T-cell (primary cell): ENCODE results near the gene CAMK2A. TPM values are rescaled to one million over a fixed set of nuclear protein-coding genes. Genes with fewer than 3 reads are reported as not detected.

Experiments used
- ATAC-seq, 4 experiments: fragments of 200-7000 bp in 3 of 4; fragments of 150-1000 bp in 1 of 4; cut with Tn5 transposase; replicated peaks in 1 of 4; 1 replicate in 3 of 4; 2 replicates in 1 of 4; pipeline ENCODE4 v1.10.0; 2021; ENCODE audit warnings: moderate library complexity in 3 of 4, mild to moderate bottlenecking in 2 of 4, moderate number of reproducible peaks in 1 of 4
- CTCF ChIA-PET, 2 donors: fragments of 300-600 bp; sonication (Branson Sonifier 250); formaldehyde crosslinking; loops; one replicate each; lab custom pipeline; 2022; ENCODE audit warnings: antibody characterized with exemption in 2 of 2; lab: Charles Lee
- POLR2A ChIA-PET, 2 donors: fragments of 300-600 bp; sonication (Branson Sonifier 250); formaldehyde crosslinking; loops; one replicate each; lab custom pipeline; 2022; ENCODE audit warnings: antibody characterized with exemption in 2 of 2; lab: Charles Lee
- DNase-seq, 35 experiments: peaks; one replicate each; pipeline versions ENCODE4 v3.0.0 to v3.0.0-alpha.2; 2013 to 2023
- H3K27ac ChIP-seq: one replicate; pipeline ENCODE4 v1.5.1; 2013; ENCODE audit warnings: low read length
- H3K27me3 ChIP-seq, 2 experiments: replicated peaks in 1 of 2; 1 replicate in 1 of 2; 2 replicates in 1 of 2; pipeline versions ENCODE4 v1.6.1 to v1.7.0; 2013; ENCODE audit warnings: low read length in 1 of 2, mixed read lengths in 1 of 2; ENCODE audit not compliant: control insufficient read depth in 2 of 2, insufficient read depth in 2 of 2; ENCODE audit errors: extremely low read depth in 1 of 2
- H3K36me3 ChIP-seq, 2 donors: 1 replicate in 1 of 2; 2 replicates in 1 of 2; pipeline versions ENCODE4 v1.6.1 to v1.7.0; 2013; ENCODE audit warnings: low read length in 1 of 2; ENCODE audit not compliant: control insufficient read depth in 2 of 2, insufficient read depth in 1 of 2; ENCODE audit errors: extremely low read depth in 1 of 2
- H3K4me1 ChIP-seq, 2 experiments: 1 replicate in 1 of 2; 2 replicates in 1 of 2; pipeline versions ENCODE4 v1.6.1 to v1.7.0; 2013; ENCODE audit warnings: low read length in 2 of 2, mixed read lengths in 1 of 2; ENCODE audit not compliant: insufficient read depth in 2 of 2, control insufficient read depth in 1 of 2; ENCODE audit errors: extremely low read depth in 1 of 2
- H3K4me3 ChIP-seq, 2 donors: 1 replicate in 1 of 2; 2 replicates in 1 of 2; pipeline versions ENCODE4 v1.5.1 to v1.7.0; 2013; ENCODE audit warnings: mild to moderate bottlenecking in 2 of 2, low read length in 1 of 2, moderate library complexity in 1 of 2; ENCODE audit not compliant: control insufficient read depth in 1 of 2; ENCODE audit errors: extremely low read depth in 1 of 2
- H3K9me3 ChIP-seq: 2 replicates; pipeline ENCODE4 v1.7.0; 2013
- H3K27ac Mint-ChIP-seq, 2 donors: one replicate each; pipeline ENCODE4 v1.8.0; 2020 to 2021; ENCODE audit warnings: mild to moderate bottlenecking in 2 of 2, mixed read lengths in 2 of 2
- H3K27me3 Mint-ChIP-seq, 2 donors: one replicate each; pipeline ENCODE4 v1.8.0; 2021 to 2022; ENCODE audit warnings: mixed read lengths in 2 of 2
- H3K36me3 Mint-ChIP-seq: one replicate; pipeline ENCODE4 v1.8.0; 2021; ENCODE audit warnings: mixed read lengths
- H3K4me1 Mint-ChIP-seq, 3 donors: one replicate each; pipeline ENCODE4 v1.8.0; 2020 to 2022; ENCODE audit warnings: mixed read lengths in 3 of 3, mild to moderate bottlenecking in 1 of 3
- H3K4me3 Mint-ChIP-seq, 3 donors: one replicate each; pipeline ENCODE4 v1.8.0; 2020 to 2022; ENCODE audit warnings: mild to moderate bottlenecking in 3 of 3, mixed read lengths in 3 of 3, moderate library complexity in 3 of 3
- H3K9me3 Mint-ChIP-seq, 3 donors: one replicate each; pipeline ENCODE4 v1.8.0; 2020 to 2022; ENCODE audit warnings: mixed read lengths in 3 of 3
- WGBS: methylation state at CpG from one replicate; pipeline ENCODE4 v1.1.5; 2013; ENCODE audit warnings: missing lambda C conversion rate; ENCODE audit not compliant: insufficient coverage; 5-methylcytosine and 5-hydroxymethylcytosine counted together
- total RNA-seq, 35 experiments: library from RNA in 6 of 35; stranded (reverse) in 6 of 35; fragments of 120-200 nt in 1 of 35; gene quantifications; one replicate each; pipeline versions ENCODE4 v1.2.1 to v1.2.4 and lab custom pipeline; 2013 to 2026

The CAMK2A gene
- total RNA-seq, 5 donors from 2014 or later (not counting 1 experiment from before 2014, with no cell fraction given) = not detected

- Histone ChIP-seq H3K4me3 (no peak overlapping the region), H3K27ac (no peak overlapping the region), H3K9me3 (no peaks in the 10 kb centered on the region), H3K27me3 (peaks cover 0 to 17% of the 10 kb centered on the region in 2 experiments), H3K4me1 (no peaks in the 10 kb centered on the region), H3K36me3 (no peaks in the 10 kb centered on the region)
- no peak for ATAC-seq
- no peaks in the 10 kb centered on the region for H3K9me3 Mint-ChIP-seq
- H3K4me3 Mint-ChIP-seq = no peak overlapping the region
- H3K4me1 Mint-ChIP-seq = no peaks in the 10 kb centered on the region
- H3K36me3 Mint-ChIP-seq = no peaks in the 10 kb centered on the region
- ChIA-PET POLR2A (no interaction called here), CTCF (no interaction called here)
- H3K27me3 Mint-ChIP-seq = peaks cover 2 to 3% of the 10 kb centered on the region in 2 donors
- no peak overlapping the region for H3K27ac Mint-ChIP-seq
- 82% methylated on average over 6 of the region's 7 CpGs for whole genome bisulfite sequencing
- no peak for DNase-seq
Measured at GRCh38 chr5:150244209-150244608, 45.4 kb downstream of the CAMK2A start.

GRCh38 chr5:150243590-150243989 is 46.0 kb downstream of the CAMK2A start:
- no CpG with 5 or more reads among the region's 4 CpGs for WGBS
- CTCF ChIA-PET = no interaction called here
- ATAC-seq (no peak), DNase-seq (no peak)
- no peaks in the 10 kb centered on the region for H3K36me3 ChIP-seq
- Mint-ChIP-seq H3K36me3 (no peaks in the 10 kb centered on the region), H3K9me3 (no peaks in the 10 kb centered on the region), H3K4me1 (no peaks in the 10 kb centered on the region), H3K27ac (no peak overlapping the region), H3K27me3 (peaks cover 2 to 3% of the 10 kb centered on the region in 2 donors), H3K4me3 (no peak overlapping the region)
- no peak overlapping the region for H3K27ac ChIP-seq
- no peaks in the 10 kb centered on the region for H3K9me3 ChIP-seq
- POLR2A ChIA-PET = no interaction called here
- H3K27me3 ChIP-seq = peaks cover 0 to 13% of the 10 kb centered on the region in 2 experiments
- no peak overlapping the region for H3K4me3 ChIP-seq
- no peaks in the 10 kb centered on the region for H3K4me1 ChIP-seq

GRCh38 chr5:150242251-150242894 is 47.2 kb downstream of the CAMK2A start:
- H3K27ac Mint-ChIP-seq = no peak overlapping the region
- DNase-seq (no peak), ATAC-seq (no peak)

GRCh38 chr5:150241298-150242160 is 48.0 kb downstream of the CAMK2A start:
- DNase-seq = no peak
- no peaks in the 10 kb centered on the region for H3K4me1 ChIP-seq
- 67% methylated on average over 10 of the region's 14 CpGs for WGBS
- no peak overlapping the region for H3K27ac ChIP-seq
- peaks cover 0 to 13% of the 10 kb centered on the region in 2 experiments for H3K27me3 ChIP-seq
- ChIA-PET POLR2A (no interaction called here), CTCF (no interaction called here)
- Mint-ChIP-seq H3K9me3 (no peaks in the 10 kb centered on the region), H3K27me3 (peaks cover 2 to 3% of the 10 kb centered on the region in 2 donors), H3K4me3 (no peak overlapping the region), H3K4me1 (no peaks in the 10 kb centered on the region), H3K36me3 (no peaks in the 10 kb centered on the region), H3K27ac (no peak overlapping the region)
- H3K4me3 ChIP-seq = no peak overlapping the region
- ATAC-seq = no peak
- no peaks in the 10 kb centered on the region for H3K36me3 ChIP-seq
- H3K9me3 ChIP-seq = no peaks in the 10 kb centered on the region

More at GRCh38 chr5:150242251-150242894, 47.2 kb downstream of the CAMK2A start:
- Mint-ChIP-seq H3K4me3 (no peak overlapping the region), H3K4me1 (no peaks in the 10 kb centered on the region), H3K9me3 (no peaks in the 10 kb centered on the region), H3K27me3 (peaks cover 2 to 3% of the 10 kb centered on the region in 2 donors), H3K36me3 (no peaks in the 10 kb centered on the region)
- peaks cover 0 to 13% of the 10 kb centered on the region in 2 experiments for H3K27me3 ChIP-seq
- H3K36me3 ChIP-seq = no peaks in the 10 kb centered on the region
- H3K4me3 ChIP-seq = no peak overlapping the region
- H3K9me3 ChIP-seq = no peaks in the 10 kb centered on the region
- WGBS = 87% methylated on average over 8 of the region's 11 CpGs
- ChIA-PET CTCF (no interaction called here), POLR2A (no interaction called here)
- H3K27ac ChIP-seq = no peak overlapping the region
- H3K4me1 ChIP-seq = no peaks in the 10 kb centered on the region

GRCh38 chr5:150239794-150240122 is 49.8 kb downstream of the CAMK2A start:
- Histone ChIP-seq H3K4me1 (no peaks in the 10 kb centered on the region), H3K27ac (no peak overlapping the region), H3K9me3 (no peaks in the 10 kb centered on the region), H3K36me3 (no peaks in the 10 kb centered on the region), H3K27me3 (peaks cover 0 to 4% of the 10 kb centered on the region in 2 experiments), H3K4me3 (no peak overlapping the region)
- WGBS = 84% methylated on average over 7 of the region's 7 CpGs
- Mint-ChIP-seq H3K4me1 (no peaks in the 10 kb centered on the region), H3K27me3 (peaks cover 0 to 2% of the 10 kb centered on the region in 2 donors), H3K4me3 (no peak overlapping the region), H3K36me3 (no peaks in the 10 kb centered on the region), H3K9me3 (no peaks in the 10 kb centered on the region), H3K27ac (no peak overlapping the region)
- POLR2A ChIA-PET = no interaction called here
- ATAC-seq (no peak), DNase-seq (no peak)
- CTCF ChIA-PET = no interaction called here

GRCh38 chr5:150239099-150239793 is 50.3 kb downstream of the CAMK2A start:
- Histone ChIP-seq H3K27me3 (peaks cover 0 to 2% of the 10 kb centered on the region in 2 experiments), H3K36me3 (no peaks in the 10 kb centered on the region), H3K4me3 (no peak overlapping the region), H3K27ac (no peak overlapping the region), H3K9me3 (no peaks in the 10 kb centered on the region), H3K4me1 (no peaks in the 10 kb centered on the region)
- ChIA-PET CTCF (no interaction called here), POLR2A (no interaction called here)
- H3K27me3 Mint-ChIP-seq = peaks cover 0 to under 1% of the 10 kb centered on the region in 2 donors
- no peak overlapping the region for H3K27ac Mint-ChIP-seq
- WGBS = 85% methylated on average over 16 of the region's 21 CpGs
- DNase-seq (no peak), ATAC-seq (no peak)
- no peaks in the 10 kb centered on the region for H3K9me3 Mint-ChIP-seq
- H3K4me1 Mint-ChIP-seq = no peaks in the 10 kb centered on the region
- no peaks in the 10 kb centered on the region for H3K36me3 Mint-ChIP-seq
- H3K4me3 Mint-ChIP-seq = no peak overlapping the region
